GM12878 (cell line): Measurements from ENCODE around the gene DMXL1. TPM values are rescaled to one million over a fixed set of nuclear protein-coding genes. Genes with fewer than 3 reads are reported as not detected.

Experiments
- ATAC-seq: fragments of 200-7000 bp; cut with Tn5 transposase; 3 replicates; pipeline ENCODE4 v1.9.1; 2020; ENCODE audit warnings: mild to moderate bottlenecking, moderate library complexity
- BruUV-seq: library from RNA; stranded (reverse); fragments of 400-500 nt; replicated peaks from 2 replicates; lab custom pipeline; 2021; lab: Mats Ljungman, UMichigan
- CTCF ChIA-PET: fragments of 300-600 bp; sonication (Branson Sonifier 250); formaldehyde crosslinking; extraction: SDS; loops from one replicate; lab custom pipeline; 2021; ENCODE audit warnings: inconsistent platforms; lab: Yijun Ruan, JAX
- POLR2A ChIA-PET: fragments of 350-600 bp; formaldehyde crosslinking; extraction: SDS; loops from one replicate; lab custom pipeline; 2021; ENCODE audit warnings: inconsistent platforms; lab: Charles Lee
- RAD21 ChIA-PET: fragments of 300-600 bp; sonication (Branson Sonifier 250); formaldehyde crosslinking; loops from one replicate; lab custom pipeline; 2023; ENCODE audit warnings: antibody characterized with exemption; ENCODE audit not compliant: unreplicated experiment; lab: Charles Lee
- SMC1A ChIA-PET: fragments of 300-600 bp; sonication (Branson Sonifier 250); formaldehyde crosslinking; loops from one replicate; lab custom pipeline; 2023; ENCODE audit not compliant: unreplicated experiment, uncharacterized antibody; lab: Charles Lee
- DNase-seq: peaks from one replicate; pipeline ENCODE4 v3.0.0-alpha.2; 2011; ENCODE audit warnings: low read depth, low spot score
- FAIRE-seq: peaks from 3 replicates; lab custom pipeline; 2011; peaks lifted over from hg19 to GRCh38; lab: Jason Lieb, UNC
- H2AFZ ChIP-seq: 2 replicates; pipeline ENCODE4 v1.6.0; 2011; ENCODE audit warnings: low read depth, low read length, control low read depth; ENCODE audit not compliant: control insufficient read depth
- H3K27ac ChIP-seq: 2 replicates; pipeline ENCODE4 v1.5.1; 2011; ENCODE audit warnings: control low read depth; ENCODE audit not compliant: control insufficient read depth, insufficient read depth
- H3K27me3 ChIP-seq, 2 experiments: replicated peaks in 1 of 2; 2 replicates each; pipeline versions ENCODE4 v1.6.0 to v1.6.1; 2011; ENCODE audit warnings: low read length in 1 of 2; ENCODE audit not compliant: control insufficient read depth in 2 of 2, insufficient read depth in 2 of 2
- H3K36me3 ChIP-seq, 2 experiments: 2 replicates each; pipeline ENCODE4 v1.5.1; 2011; ENCODE audit warnings: low read length in 1 of 2; ENCODE audit not compliant: control insufficient read depth in 2 of 2, insufficient read depth in 2 of 2
- H3K4me1 ChIP-seq: 2 replicates; pipeline ENCODE4 v1.6.1; 2011; ENCODE audit warnings: mild to moderate bottlenecking, low read length, moderate library complexity, mixed read lengths; ENCODE audit not compliant: control insufficient read depth, insufficient read depth
- H3K4me2 ChIP-seq: 2 replicates; pipeline ENCODE4 v1.6.0; 2011; ENCODE audit warnings: control low read depth; ENCODE audit not compliant: control insufficient read depth, insufficient read depth
- H3K4me3 ChIP-seq: fragments of 200-600 bp; sonication (generic); 2 replicates; pipeline ENCODE4 v1.5.1; 2016
- H3K79me2 ChIP-seq: 2 replicates; pipeline ENCODE4 v1.6.0; 2011; ENCODE audit warnings: low read length; ENCODE audit not compliant: control insufficient read depth, insufficient read depth
- H3K9ac ChIP-seq: 2 replicates; pipeline ENCODE4 v1.8.0; 2011; ENCODE audit warnings: low read length, control low read depth, mixed read lengths; ENCODE audit not compliant: control insufficient read depth, insufficient read depth
- H3K9me3 ChIP-seq: replicated peaks from 3 replicates; pipeline ENCODE4 v1.5.1; 2011; ENCODE audit warnings: mild to moderate bottlenecking, low read length; ENCODE audit not compliant: control insufficient read depth, insufficient read depth
- H4K20me1 ChIP-seq: 2 replicates; pipeline ENCODE4 v1.6.0; 2011; ENCODE audit not compliant: control insufficient read depth, insufficient read depth
- ATF7 ChIP-seq: fragments of 450-650 bp; IDR thresholded peaks from 2 replicates; pipeline ENCODE4 v1.6.1; 2016; ENCODE audit warnings: low read depth, mild to moderate bottlenecking
- MTA2 ChIP-seq: fragments of 450-650 bp; IDR thresholded peaks from 2 replicates; pipeline ENCODE4 v1.6.1; 2016; ENCODE audit warnings: low read depth, mild to moderate bottlenecking, moderate library complexity
- MYC ChIP-seq: IDR thresholded peaks from 2 replicates; pipeline ENCODE4 v1.6.1; 2011; ENCODE audit warnings: mild to moderate bottlenecking, low read length, moderate library complexity, inconsistent platforms; ENCODE audit not compliant: insufficient read depth, insufficient replicate concordance, insufficient read length, severe bottlenecking
- POLR2AphosphoS2 ChIP-seq: IDR thresholded peaks from 2 replicates; pipeline ENCODE4 v1.6.1; 2011; ENCODE audit warnings: low read depth, mild to moderate bottlenecking, low read length, improper control_type of control experiment, moderate library complexity
- RAD21 ChIP-seq: IDR thresholded peaks from 2 replicates; pipeline ENCODE4 v1.6.1; 2011; ENCODE audit warnings: mild to moderate bottlenecking, low read depth, low read length, moderate library complexity; ENCODE audit not compliant: insufficient read depth
- ZNF274 ChIP-seq: IDR thresholded peaks from one replicate; pipeline ENCODE4 v1.8.0; 2011; ENCODE audit not compliant: insufficient read length, insufficient read depth
- WGBS: methylation state at CpG from one replicate; pipeline ENCODE4 v1.1.6; 2016; ENCODE audit warnings: low lambda C conversion rate; ENCODE audit not compliant: insufficient replicate concordance, insufficient coverage; ENCODE audit errors: missing lambda C conversion rate; 5-methylcytosine and 5-hydroxymethylcytosine counted together
- in situ Hi-C: fragments of 300-500 bp; cut with MboI; formaldehyde crosslinking; loops from 9 replicates; pipeline ENCODE4 v1.14.3; 2018; ENCODE audit warnings: mixed read lengths
- intact Hi-C: fragments of 100-400 bp; cut with micrococcal nuclease; formaldehyde crosslinking; loops from one replicate; pipeline ENCODE4 v1.14.2; 2022; ENCODE audit not compliant: unreplicated experiment
- polyA plus RNA-seq, 11 experiments: library from polyadenylated mRNA; depleted of rRNA in 4 of 11; unstranded in 6 of 11; stranded (reverse) in 5 of 11; fragments of >200 nt; fragmentation: Nextera tagmentation in 4 of 11; fragmentation: Illumina TruSeq in 1 of 11; extraction: Ambion mirVana in 4 of 11; extraction: Trizol in 1 of 11; gene quantifications; 1 replicate in 1 of 11; 2 replicates in 10 of 11; pipeline versions ENCODE4 v1.2.1 to v1.2.3, GENCODE V29; 2011 to 2016; ENCODE audit warnings: inconsistent platforms in 2 of 11, missing spikeins in 2 of 11, low read depth in 1 of 11
- total RNA-seq, 4 experiments: library from RNA; depleted of rRNA in 3 of 4; stranded (reverse); fragments of >200 nt in 3 of 4; fragmentation: Illumina TruSeq in 1 of 4; extraction: Trizol in 1 of 4; gene quantifications; 2 replicates each; pipeline versions ENCODE4 v1.2.1 to v1.2.3, GENCODE V29; 2013 to 2021
- TF ChIP-seq, protein P1 (sequence below): fragments of 450-650 bp; IDR thresholded peaks from 2 replicates; pipeline ENCODE4 v1.6.1; 2017; ENCODE audit warnings: borderline replicate concordance
- TF ChIP-seq, protein P2 (sequence below): fragments of 450-650 bp; IDR thresholded peaks from 2 replicates; pipeline ENCODE4 v1.6.1; 2017; ENCODE audit warnings: mild to moderate bottlenecking

DMXL1 gene
- total and polyA plus RNA-seq, 10 of the 15 experiments (the other 5 are each of a cell fraction or from before 2014, with no cell fraction given): 9.1 to 67.7 (median 34.1) TPM

DNA sequence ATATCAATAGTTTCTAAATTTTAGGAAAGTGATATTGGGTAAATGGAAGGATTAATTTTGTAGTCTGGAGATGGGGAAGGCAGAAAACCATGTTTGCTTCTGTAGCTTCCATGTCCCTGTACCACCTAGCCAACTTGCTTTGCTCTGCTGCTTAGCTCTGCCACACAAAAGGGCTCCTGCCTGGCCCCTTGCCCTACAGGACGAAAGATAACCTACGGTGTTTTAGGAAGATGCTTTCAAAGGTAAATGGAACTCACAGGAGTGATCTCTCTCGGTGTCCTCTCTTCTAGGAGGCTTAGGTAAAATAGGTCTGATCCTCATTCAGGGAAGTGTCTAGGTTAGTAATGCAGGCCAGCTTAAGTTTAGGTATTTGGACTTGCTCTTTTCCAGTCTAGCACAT is 37.8 kb upstream of the DMXL1 start:
- intact Hi-C loops: loop anchor here (5.0 kb wide), 1 partner anchor 46 kb away; the partner anchor contains the start of gene DTWD2
- peak overlapping the region; percentile 88 for H3K27ac ChIP-seq
- TF ChIP-seq RAD21: no peak
- no peaks in the 10 kb centered on the region for H3K36me3 ChIP-seq
- in situ Hi-C loops: loop anchor here (5.0 kb wide), 1 partner anchor 34 kb away; no protein-coding TSS in a partner anchor
- 0 out of 2 replicates have a peak overlapping the region, but pooled peaks have one; percentile 38 for H3K9ac ChIP-seq
- no TSS peak for BruUV-seq
- no peaks in the 10 kb centered on the region for H3K27me3 ChIP-seq
- ATAC-seq: no peak
- peaks cover 38% of the 10 kb centered on the region for H3K4me1 ChIP-seq
- CTCF ChIA-PET: interaction anchor here (0.5 to 3.8 kb wide), 11 partner anchors 11 to 379 kb away, joined by 3 to 23 read pairs (median 3); no protein-coding TSS in a partner anchor
- H4K20me1 ChIP-seq: no peaks in the 10 kb centered on the region
- no peak for DNase-seq
- no peak overlapping the region for H3K4me3 ChIP-seq
- RAD21 ChIA-PET: interaction anchor here (0.7 to 4.6 kb wide), 10 partner anchors 11 to 325 kb away, joined by 3 to 35 read pairs (median 5); partner anchors contain the start of genes DMXL1 and DTWD2
- POLR2A ChIA-PET: interaction anchor here (0.5 to 2.1 kb wide), 5 partner anchors 10 to 183 kb away, joined by 3 to 7 read pairs (median 6); partner anchors contain the start of gene DMXL1
- peak overlapping the region; percentile 43; the same call in 1 of the 2 replicates for H3K4me2 ChIP-seq
- no peaks in the 10 kb centered on the region; the same call in 1 of the 2 replicates for H3K79me2 ChIP-seq
- peak; percentile 13 for FAIRE-seq
- WGBS: 98% methylated on average over 3 of the region's 3 CpGs
- SMC1A ChIA-PET: interaction anchor here (0.7 to 3.4 kb wide), 20 partner anchors 9 to 384 kb away, joined by 3 to 19 read pairs (median 4); partner anchors contain the start of gene DMXL1
- no peaks in the 10 kb centered on the region for H3K9me3 ChIP-seq
- peak overlapping the region; percentile 86 for H2AFZ ChIP-seq

DNA sequence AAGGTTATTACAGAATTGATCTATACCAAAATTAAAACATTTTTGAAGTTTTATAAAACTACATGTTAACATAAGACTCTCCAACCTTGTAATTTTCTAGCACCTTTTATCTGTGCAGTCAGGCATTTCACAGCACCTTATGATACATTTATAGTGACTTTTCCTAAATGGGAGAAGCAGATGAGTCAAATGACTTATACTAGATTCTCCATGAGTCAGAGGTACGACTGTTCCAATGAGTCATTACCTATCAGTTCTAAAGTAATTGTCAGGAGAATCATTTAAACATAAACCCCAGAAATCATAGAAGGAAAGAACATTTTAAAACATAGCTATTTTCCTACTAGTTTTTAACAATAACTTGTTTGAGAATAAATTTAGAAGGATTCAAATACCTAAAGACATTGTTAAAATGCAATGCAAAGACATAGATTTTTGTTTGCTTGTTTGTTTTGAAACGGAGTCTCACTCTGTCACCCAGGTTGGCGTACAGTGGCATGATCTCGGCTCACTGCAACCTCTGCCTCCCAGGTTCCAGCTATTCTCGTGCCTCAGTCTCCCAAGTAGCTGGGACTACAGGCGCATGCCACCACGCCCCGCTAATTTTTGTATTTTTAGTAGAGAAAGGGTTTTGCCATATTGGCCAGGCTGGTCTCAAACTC is 34.7 kb upstream of the DMXL1 start:
- WGBS: 78% methylated on average over 8 of the region's 8 CpGs
- TF ChIP-seq ATF7 (no peak), MYC (no peak), POLR2AphosphoS2 (no peak), ZNF274 (no peak), MTA2 (no peak)
- TF ChIP-seq, protein P1, sequence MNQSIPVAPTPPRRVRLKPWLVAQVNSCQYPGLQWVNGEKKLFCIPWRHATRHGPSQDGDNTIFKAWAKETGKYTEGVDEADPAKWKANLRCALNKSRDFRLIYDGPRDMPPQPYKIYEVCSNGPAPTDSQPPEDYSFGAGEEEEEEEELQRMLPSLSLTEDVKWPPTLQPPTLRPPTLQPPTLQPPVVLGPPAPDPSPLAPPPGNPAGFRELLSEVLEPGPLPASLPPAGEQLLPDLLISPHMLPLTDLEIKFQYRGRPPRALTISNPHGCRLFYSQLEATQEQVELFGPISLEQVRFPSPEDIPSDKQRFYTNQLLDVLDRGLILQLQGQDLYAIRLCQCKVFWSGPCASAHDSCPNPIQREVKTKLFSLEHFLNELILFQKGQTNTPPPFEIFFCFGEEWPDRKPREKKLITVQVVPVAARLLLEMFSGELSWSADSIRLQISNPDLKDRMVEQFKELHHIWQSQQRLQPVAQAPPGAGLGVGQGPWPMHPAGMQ: no peak
- TF ChIP-seq, protein P2, sequence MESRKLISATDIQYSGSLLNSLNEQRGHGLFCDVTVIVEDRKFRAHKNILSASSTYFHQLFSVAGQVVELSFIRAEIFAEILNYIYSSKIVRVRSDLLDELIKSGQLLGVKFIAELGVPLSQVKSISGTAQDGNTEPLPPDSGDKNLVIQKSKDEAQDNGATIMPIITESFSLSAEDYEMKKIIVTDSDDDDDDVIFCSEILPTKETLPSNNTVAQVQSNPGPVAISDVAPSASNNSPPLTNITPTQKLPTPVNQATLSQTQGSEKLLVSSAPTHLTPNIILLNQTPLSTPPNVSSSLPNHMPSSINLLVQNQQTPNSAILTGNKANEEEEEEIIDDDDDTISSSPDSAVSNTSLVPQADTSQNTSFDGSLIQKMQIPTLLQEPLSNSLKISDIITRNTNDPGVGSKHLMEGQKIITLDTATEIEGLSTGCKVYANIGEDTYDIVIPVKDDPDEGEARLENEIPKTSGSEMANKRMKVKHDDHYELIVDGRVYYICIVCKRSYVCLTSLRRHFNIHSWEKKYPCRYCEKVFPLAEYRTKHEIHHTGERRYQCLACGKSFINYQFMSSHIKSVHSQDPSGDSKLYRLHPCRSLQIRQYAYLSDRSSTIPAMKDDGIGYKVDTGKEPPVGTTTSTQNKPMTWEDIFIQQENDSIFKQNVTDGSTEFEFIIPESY: no peak
- DNase-seq (no peak), ATAC-seq (no peak), FAIRE-seq (no peak)
- RAD21 ChIA-PET: no interaction called here
- Histone ChIP-seq H4K20me1 (no peaks in the 10 kb centered on the region), H3K27ac (no peak overlapping the region), H2AFZ (no peak overlapping the region), H3K4me2 (no peak overlapping the region), H3K36me3 (no peaks in the 10 kb centered on the region), H3K9ac (no peak overlapping the region), H3K79me2 (no peaks in the 10 kb centered on the region; the same call in 1 of the 2 replicates), H3K27me3 (no peaks in the 10 kb centered on the region), H3K9me3 (no peaks in the 10 kb centered on the region), H3K4me3 (no peak overlapping the region), H3K4me1 (peaks cover 19% of the 10 kb centered on the region)
- intact Hi-C loops: no loop called here
- SMC1A ChIA-PET: interaction anchor here (0.6 to 1.2 kb wide), 3 partner anchors 12 to 40 kb away, joined by 3 to 5 read pairs (median 4); no protein-coding TSS in a partner anchor
- BruUV-seq: no TSS peak
- in situ Hi-C loops: no loop called here
- POLR2A ChIA-PET: no interaction called here
- CTCF ChIA-PET: interaction anchor here (0.6 to 1.0 kb wide), 2 partner anchors 48 to 432 kb away, joined by 3 read pairs; partner anchors contain the start of gene DTWD2
